Stimulated activated CD8-positive, alpha-beta memory T cell treated with anti-CD3 and anti-CD28 coated beads, Interleukin-4, amount 100 ng/mL, for 48 hours (primary cell): Measurements from ENCODE around the gene USP34.
"Not testable (repeated sequence)": the region's sequence is repeated elsewhere in the genome, so short reads cannot be mapped to it uniquely, and the experiment has no call there.

ENCODE experiments used
- DNase-seq: peaks from one replicate; pipeline ENCODE4 v3.0.0-alpha.2; 2020

The USP34 gene

DNA sequence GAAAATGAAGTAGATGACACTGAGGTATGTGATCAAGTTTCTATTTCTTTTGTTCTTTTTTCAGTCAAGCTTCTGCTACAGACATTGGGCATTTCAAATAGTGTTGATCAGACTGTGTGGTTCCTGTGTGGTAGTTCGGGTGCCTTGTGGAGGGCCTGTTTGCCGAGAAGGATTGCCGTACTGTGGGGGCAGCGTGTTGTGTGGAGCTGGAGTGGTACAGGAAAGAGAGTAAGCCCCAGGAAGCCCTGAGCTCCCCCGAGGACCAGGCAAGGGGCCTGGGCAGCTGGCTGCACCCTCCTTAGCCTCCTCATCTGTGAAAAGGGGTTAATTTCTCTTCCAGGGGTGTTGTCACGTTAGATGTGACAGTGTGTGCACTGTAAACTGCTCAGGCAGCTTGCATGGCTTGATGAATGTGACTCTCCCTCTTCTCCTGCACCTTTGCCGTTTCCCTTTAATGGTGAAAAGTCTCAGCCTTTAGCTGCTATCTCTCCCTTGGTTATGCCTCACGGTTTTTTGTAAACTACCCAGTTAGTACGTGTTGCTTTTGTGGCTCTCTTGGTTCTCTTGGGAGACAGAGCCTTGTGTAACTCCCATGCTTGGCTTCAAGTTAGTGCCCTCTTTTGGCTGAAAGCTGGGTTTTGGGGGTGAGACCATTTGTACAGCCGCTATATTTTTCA lies 289.4 kb downstream of the USP34 start:
- DNase-seq, result no peak

DNA sequence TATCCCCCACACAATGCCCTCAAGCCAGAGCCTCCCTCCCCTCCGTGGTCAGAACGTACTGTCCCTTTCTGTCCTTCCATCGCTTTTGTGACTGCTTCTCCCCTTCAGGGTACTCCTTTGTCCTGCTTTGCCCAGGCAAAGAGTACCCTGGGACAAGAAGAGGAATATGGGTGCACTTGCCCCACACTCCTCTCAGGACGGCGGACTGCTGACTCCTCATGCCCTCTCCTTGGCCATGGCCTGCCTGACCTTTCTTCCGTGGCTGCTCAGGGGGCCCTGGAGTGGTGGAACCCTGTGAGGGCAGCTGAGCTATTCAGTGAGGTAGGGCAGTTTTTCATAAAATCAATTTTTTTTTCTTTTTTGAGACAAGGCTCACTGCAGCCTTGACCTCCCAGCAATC lies 290.2 kb downstream of the USP34 start:
- no peak for DNase-seq

GRCh38 chr2:61179701-61180639 lies 290.9 kb downstream of the USP34 start:
- no peak for DNase-seq

- DNase-seq, result peak; percentile 30
Observed at GRCh38 chr2:61178603-61179545, 292.0 kb downstream of the USP34 start.

DNA sequence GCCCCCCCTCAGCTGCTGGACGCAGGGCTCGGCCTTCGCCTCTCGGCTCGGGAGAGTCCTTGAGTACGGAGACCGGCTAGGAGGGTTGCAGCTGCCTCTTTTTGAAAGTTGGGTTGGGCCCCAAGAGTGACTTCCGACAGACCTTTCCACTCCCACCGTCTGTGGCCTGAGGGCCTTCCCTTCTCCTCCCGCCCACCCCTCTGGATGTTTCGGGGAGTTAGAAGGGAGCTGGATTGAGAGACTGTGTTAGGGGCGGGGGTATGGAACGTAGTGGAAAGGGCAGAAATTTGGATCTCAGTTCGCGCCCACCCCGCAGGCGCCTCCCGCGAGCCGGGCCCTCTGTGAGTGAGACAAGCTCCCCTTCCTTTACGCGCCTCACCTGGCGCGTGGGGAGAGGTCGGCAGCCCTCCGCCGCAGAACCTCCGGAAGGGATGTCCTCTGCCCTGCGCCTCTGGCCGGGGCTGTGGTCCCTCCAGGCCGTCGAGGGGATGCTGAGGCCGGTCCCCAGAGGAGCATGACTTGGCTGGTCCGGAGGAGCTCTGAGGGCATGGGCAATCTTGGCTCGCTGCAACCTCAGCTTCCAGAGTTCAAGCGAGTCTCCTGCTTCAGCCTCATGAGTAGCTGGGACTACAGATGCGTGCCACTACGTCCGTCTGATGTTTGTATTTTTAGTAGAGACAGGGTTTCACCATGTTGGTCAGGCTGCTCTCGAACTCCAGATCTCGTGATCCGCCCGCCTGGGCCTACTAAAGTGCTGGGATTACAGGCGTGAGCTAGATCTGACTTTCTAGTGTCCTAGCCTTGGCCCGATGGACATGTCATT lies 292.9 kb downstream of the USP34 start:
- DNase-seq, result peak; percentile 60

DNA sequence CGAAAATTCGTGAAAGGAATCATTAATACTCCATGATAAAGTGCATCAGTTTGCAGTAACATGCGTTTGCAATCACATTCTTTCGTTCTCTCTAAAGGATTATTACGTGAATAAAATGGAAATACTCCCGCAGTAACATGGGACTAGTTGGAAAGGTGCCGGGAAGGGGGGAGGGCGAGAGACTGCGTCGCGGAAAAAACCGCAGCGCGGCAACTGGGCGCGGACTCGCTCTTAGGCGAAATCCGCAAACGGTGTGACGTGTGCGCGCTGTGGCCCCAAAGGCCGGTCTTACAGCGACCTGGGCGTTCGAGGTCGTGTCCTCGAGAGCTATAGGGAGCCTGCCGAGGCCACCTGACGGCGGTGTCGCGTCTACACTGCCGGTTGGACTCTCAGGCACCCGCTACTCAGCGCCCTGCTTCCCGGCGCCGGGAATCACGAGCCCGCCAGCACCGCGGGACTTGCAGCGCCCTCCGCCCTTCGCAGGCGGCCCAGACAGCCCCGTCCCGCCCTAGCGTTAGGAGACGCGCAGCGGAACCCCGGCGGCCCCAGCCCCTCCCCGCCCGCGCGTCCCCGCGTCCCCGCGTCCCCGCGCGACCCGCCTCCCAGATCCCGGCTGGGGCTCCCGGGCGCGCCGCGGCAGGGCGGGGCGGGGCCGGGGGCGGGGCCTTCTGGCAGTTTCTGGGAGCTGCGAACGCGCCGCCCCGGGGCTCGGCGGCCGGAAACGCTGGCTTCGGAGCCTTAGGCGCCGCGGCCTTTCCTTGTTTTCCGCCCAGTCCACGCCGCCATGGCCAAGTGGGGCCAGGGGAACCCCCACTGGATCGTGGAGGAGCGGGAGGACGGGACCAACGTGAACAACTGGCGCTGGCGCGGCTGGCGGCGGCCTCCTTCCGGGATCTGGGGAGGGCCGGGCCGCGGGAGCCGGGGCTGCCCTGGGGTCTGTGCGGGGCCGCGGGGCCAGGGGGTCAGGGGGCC lies 293.8 kb downstream of the USP34 start:
- peak; percentile 95 for DNase-seq

DNA sequence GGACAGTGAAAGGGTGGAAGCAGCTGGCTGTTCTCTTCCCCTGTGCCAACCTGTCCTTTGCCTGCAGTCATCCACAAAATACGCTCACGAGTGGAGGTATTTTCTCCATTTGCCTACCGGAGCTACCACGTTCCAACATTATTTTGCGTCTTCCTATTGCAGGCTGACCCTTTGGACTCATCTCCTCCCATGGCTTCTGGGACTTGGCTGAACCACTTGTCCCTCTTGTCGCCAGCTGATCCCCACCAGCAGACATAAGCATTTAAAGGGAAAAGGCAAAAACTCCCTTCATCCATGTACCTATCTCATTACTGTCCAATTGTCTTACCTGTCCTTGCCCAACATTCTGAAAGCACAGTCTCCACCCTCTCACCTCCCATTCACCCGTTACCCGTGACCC lies 295.9 kb downstream of the USP34 start:
- no peak for DNase-seq

DNA sequence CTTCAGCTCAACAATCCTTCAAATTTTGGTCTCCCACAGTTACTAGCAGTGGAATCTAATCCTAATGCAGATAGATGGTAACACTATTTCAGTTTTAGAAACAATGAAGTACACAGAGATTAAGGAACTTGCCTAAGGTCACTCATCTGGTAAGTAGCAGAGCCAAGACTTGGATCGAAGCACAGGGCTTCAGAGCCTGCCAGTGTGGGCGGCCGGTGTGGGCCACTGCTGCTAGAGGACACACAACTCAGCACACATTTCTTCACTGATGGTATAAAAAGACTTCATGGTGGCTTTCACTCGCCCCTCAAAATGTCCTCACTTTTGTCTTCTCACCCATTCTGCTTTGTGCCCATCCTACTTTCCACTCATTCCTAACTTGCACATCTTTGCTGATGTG lies 297.8 kb downstream of the USP34 start:
- no peak for DNase-seq

GRCh38 chr2:61172671-61173070 lies 298.2 kb downstream of the USP34 start:
- no peak for DNase-seq

GRCh38 chr2:61167579-61167978 lies 303.3 kb downstream of the USP34 start:
- DNase-seq, result no peak

DNA sequence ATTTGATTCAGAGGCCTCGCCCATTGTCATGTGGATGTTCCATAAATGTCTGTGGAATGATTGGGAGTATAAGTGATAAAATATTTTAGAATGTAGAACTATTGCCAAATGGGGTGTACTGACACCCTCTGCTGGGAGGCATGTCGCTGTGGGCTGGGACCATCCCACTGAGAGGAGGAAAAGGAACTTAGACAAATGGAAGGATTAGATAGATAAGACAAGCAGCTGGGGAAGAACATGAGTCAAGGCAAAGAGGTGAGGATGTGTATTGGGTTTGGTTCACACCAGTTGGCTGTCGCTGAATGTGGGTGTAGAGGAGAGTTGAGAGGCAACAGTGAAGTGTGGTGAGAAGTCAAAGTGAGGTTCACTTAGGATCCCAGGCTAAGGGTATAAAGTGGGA lies 304.9 kb downstream of the USP34 start:
- DNase-seq, result no peak

DNA sequence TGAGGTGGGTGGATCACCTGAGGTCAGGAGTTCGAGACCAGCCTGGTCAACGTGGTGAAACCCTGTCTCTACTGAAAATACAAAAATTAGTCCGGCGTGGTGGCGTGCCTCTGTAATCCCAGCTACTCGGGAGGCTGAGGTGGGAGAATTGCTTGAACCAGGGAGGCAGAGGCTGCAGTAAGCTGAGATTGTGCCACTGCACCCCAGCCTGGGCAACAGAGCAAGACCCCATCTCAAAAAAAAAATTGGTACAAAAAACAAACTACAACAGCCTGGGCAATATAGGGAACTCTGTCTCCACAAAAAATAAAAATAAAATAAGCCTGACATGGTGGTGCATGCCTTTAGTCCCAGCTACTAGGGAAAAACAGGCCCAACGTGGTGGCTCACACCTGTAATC lies 305.8 kb downstream of the USP34 start:
- DNase-seq, result not testable (repeated sequence)

DNA sequence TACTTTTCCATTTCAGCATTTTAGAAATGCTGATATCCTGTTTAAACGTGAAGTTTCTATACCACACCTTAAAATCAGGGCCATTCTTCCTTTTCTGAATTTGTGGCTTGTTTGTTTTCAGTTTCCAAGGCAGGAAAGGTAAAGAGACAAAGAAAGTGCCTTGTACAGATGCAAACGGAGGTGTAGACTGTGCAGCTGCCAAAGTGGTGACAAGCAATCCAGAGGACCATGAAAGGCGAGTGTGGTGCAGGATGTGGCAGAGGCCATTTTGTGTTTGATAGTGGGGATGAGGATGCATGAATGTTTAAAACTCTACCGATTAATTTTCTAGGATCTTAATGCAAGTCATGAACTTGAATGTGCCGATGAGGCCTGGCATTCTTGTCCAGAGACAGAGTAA lies 308.2 kb downstream of the USP34 start:
- no peak for DNase-seq

- DNase-seq, result no peak
Observed at GRCh38 chr2:61161888-61162287, 309.0 kb downstream of the USP34 start, which contains the start of gene C2orf74. TSS of gene C2orf74 (plus strand) at chr2:61162188. CDS start at chr2:61162515, 327 bp downstream.

GRCh38 chr2:61158356-61158955 lies 312.4 kb downstream of the USP34 start:
- DNase-seq, result no peak

GRCh38 chr2:61157371-61158003 lies 313.4 kb downstream of the USP34 start:
- DNase-seq, result no peak

GRCh38 chr2:61151436-61151835 lies 319.5 kb downstream of the USP34 start:
- DNase-seq, result no peak

- DNase-seq, result no peak
Observed at GRCh38 chr2:61149074-61149473, 321.8 kb downstream of the USP34 start.

- DNase-seq, result not testable (repeated sequence)
Observed at GRCh38 chr2:61148091-61148490, 322.8 kb downstream of the USP34 start.

GRCh38 chr2:61145990-61146389 lies 324.9 kb downstream of the USP34 start:
- no peak for DNase-seq
